HG03432 (cell line): ENCODE results near the gene MAPKAP1.
A peak's percentile ranks its signal among the peaks of the same experiment; 100 is the strongest.

Experiments
- ATAC-seq: cut with Tn5 transposase; IDR thresholded peaks from one replicate; pipeline ENCODE4 v1.9.1; 2021; ENCODE audit warnings: mild to moderate bottlenecking, moderate library complexity; ENCODE audit not compliant: unreplicated experiment

Gene MAPKAP1

GRCh38 chr9:125464591-125465385 lies 242.2 kb downstream of the MAPKAP1 start:
- no peak for ATAC-seq

GRCh38 chr9:125463926-125464325 lies 243.1 kb downstream of the MAPKAP1 start:
- no peak for ATAC-seq

GRCh38 chr9:125462861-125463291 lies 244.1 kb downstream of the MAPKAP1 start:
- ATAC-seq, result no peak

GRCh38 chr9:125461636-125462190 lies 245.3 kb downstream of the MAPKAP1 start:
- no peak for ATAC-seq

GRCh38 chr9:125460883-125461635 lies 245.9 kb downstream of the MAPKAP1 start:
- ATAC-seq, result no peak

GRCh38 chr9:125460346-125460745 lies 246.7 kb downstream of the MAPKAP1 start:
- no peak for ATAC-seq

- no peak for ATAC-seq
These were observed 249.7 kb downstream of the MAPKAP1 start for GRCh38 chr9:125457357-125457756.

GRCh38 chr9:125455876-125456275 lies 251.1 kb downstream of the MAPKAP1 start:
- ATAC-seq, result no peak

GRCh38 chr9:125455132-125455531 lies 251.9 kb downstream of the MAPKAP1 start:
- ATAC-seq, result no peak

- no peak for ATAC-seq
These were observed 259.7 kb downstream of the MAPKAP1 start for GRCh38 chr9:125447202-125447802.

- peak; percentile 92 for ATAC-seq
These were observed 260.4 kb downstream of the MAPKAP1 start for GRCh38 chr9:125446561-125447094.

GRCh38 chr9:125444956-125445506 lies 262.0 kb downstream of the MAPKAP1 start:
- no peak for ATAC-seq

GRCh38 chr9:125444166-125444565 lies 262.8 kb downstream of the MAPKAP1 start:
- no peak for ATAC-seq

GRCh38 chr9:125443367-125443766 lies 263.6 kb downstream of the MAPKAP1 start:
- ATAC-seq, result no peak

- no peak for ATAC-seq
These were observed 264.6 kb downstream of the MAPKAP1 start for GRCh38 chr9:125442452-125442851.

- ATAC-seq, result no peak
These were observed 266.6 kb downstream of the MAPKAP1 start for GRCh38 chr9:125440411-125440810.

GRCh38 chr9:125439434-125440272 lies 267.4 kb downstream of the MAPKAP1 start:
- ATAC-seq, result no peak

GRCh38 chr9:125438506-125439433 lies 268.2 kb downstream of the MAPKAP1 start:
- ATAC-seq, result no peak

GRCh38 chr9:125437771-125438221 lies 269.2 kb downstream of the MAPKAP1 start:
- no peak for ATAC-seq
